Measurements from ENCODE around the gene TANC1. TPM values are rescaled to one million over a fixed set of nuclear protein-coding genes. Genes with fewer than 3 reads are reported as not detected.

The TANC1 gene
- under 1 TPM; 0.31 to 0.33 TPM for total RNA-seq

- POLR2A ChIA-PET: no interaction called here
- Mint-ChIP-seq H3K4me1 (peaks cover 15% of the 10 kb centered on the region), H3K9me3 (no peaks in the 10 kb centered on the region), H3K27me3 (peaks cover 75% of the 10 kb centered on the region), H3K36me3 (no peaks in the 10 kb centered on the region), H3K27ac (no peak within 1 kb of the TSS), H3K4me3 (peak within 1 kb of the TSS; percentile 82)
- DNase-seq (peak; percentile 77), ATAC-seq (ENCODE audit: low read depth) (peak; percentile 96)
Observed at GRCh38 chr2:158968396-158969161, at the start of gene TANC1. TANC1 (plus strand) TSS chr2:158968640; CDS start chr2:159065911, 97,271 bp downstream.

GRCh38 chr2:158921599-158922408 is 46.6 kb upstream of the TANC1 start:
- H3K9me3 Mint-ChIP-seq: no peaks in the 10 kb centered on the region
- POLR2A ChIA-PET: no interaction called here
- no peak overlapping the region for H3K4me3 Mint-ChIP-seq
- peaks cover 21% of the 10 kb centered on the region for H3K27me3 Mint-ChIP-seq
- DNase-seq (no peak), ATAC-seq (ENCODE audit: low read depth) (no peak)
- no peak overlapping the region for H3K27ac Mint-ChIP-seq
- H3K36me3 Mint-ChIP-seq: no peaks in the 10 kb centered on the region
- H3K4me1 Mint-ChIP-seq: no peaks in the 10 kb centered on the region

GRCh38 chr2:158922601-158923000 is 45.8 kb upstream of the TANC1 start:
- DNase-seq (no peak), ATAC-seq (ENCODE audit: low read depth) (no peak)
- Mint-ChIP-seq H3K4me1 (no peaks in the 10 kb centered on the region), H3K9me3 (no peaks in the 10 kb centered on the region), H3K36me3 (no peaks in the 10 kb centered on the region), H3K27me3 (peaks cover 22% of the 10 kb centered on the region), H3K27ac (no peak overlapping the region), H3K4me3 (no peak overlapping the region)
- POLR2A ChIA-PET: no interaction called here

GRCh38 chr2:158923180-158923594 is 45.3 kb upstream of the TANC1 start:
- peaks cover 22% of the 10 kb centered on the region for H3K27me3 Mint-ChIP-seq
- peaks cover under 1% of the 10 kb centered on the region for H3K9me3 Mint-ChIP-seq
- no peaks in the 10 kb centered on the region for H3K36me3 Mint-ChIP-seq
- H3K4me3 Mint-ChIP-seq: no peak overlapping the region
- H3K27ac Mint-ChIP-seq: no peak overlapping the region
- no peaks in the 10 kb centered on the region for H3K4me1 Mint-ChIP-seq
- ATAC-seq (ENCODE audit: low read depth) (no peak), DNase-seq (no peak)
- POLR2A ChIA-PET: no interaction called here

- Mint-ChIP-seq H3K27ac (no peak overlapping the region), H3K9me3 (peaks cover 2% of the 10 kb centered on the region), H3K4me1 (no peaks in the 10 kb centered on the region), H3K36me3 (no peaks in the 10 kb centered on the region), H3K4me3 (no peak overlapping the region), H3K27me3 (peaks cover 22% of the 10 kb centered on the region)
- POLR2A ChIA-PET: no interaction called here
- DNase-seq (no peak), ATAC-seq (ENCODE audit: low read depth) (no peak)
Observed at GRCh38 chr2:158923641-158924040, 44.8 kb upstream of the TANC1 start.

GRCh38 chr2:158926478-158926948 is 41.9 kb upstream of the TANC1 start:
- Mint-ChIP-seq H3K9me3 (peaks cover 10% of the 10 kb centered on the region), H3K36me3 (peaks cover 3% of the 10 kb centered on the region)
- POLR2A ChIA-PET: interaction anchor here (0.5 kb wide), 1 partner anchor 43 kb away, joined by 3 read pairs; no protein-coding TSS in a partner anchor

GRCh38 chr2:158928515-158928914 is 39.9 kb upstream of the TANC1 start:
- ATAC-seq (ENCODE audit: low read depth): no peak
- peaks cover 10% of the 10 kb centered on the region for H3K9me3 Mint-ChIP-seq
- H3K4me3 Mint-ChIP-seq: no peak overlapping the region
- peaks cover 7% of the 10 kb centered on the region for H3K4me1 Mint-ChIP-seq
- POLR2A ChIA-PET: no interaction called here
- no peak overlapping the region for H3K27ac Mint-ChIP-seq
- H3K27me3 Mint-ChIP-seq: peaks cover 15% of the 10 kb centered on the region
- no peak for DNase-seq
- peaks cover 3% of the 10 kb centered on the region for H3K36me3 Mint-ChIP-seq

More at GRCh38 chr2:158926478-158926948, 41.9 kb upstream of the TANC1 start:
- DNase-seq (no peak), ATAC-seq (ENCODE audit: low read depth) (no peak)
- no peak overlapping the region for H3K4me3 Mint-ChIP-seq
- H3K27me3 Mint-ChIP-seq: peaks cover 22% of the 10 kb centered on the region
- peaks cover 7% of the 10 kb centered on the region for H3K4me1 Mint-ChIP-seq
- H3K27ac Mint-ChIP-seq: no peak overlapping the region

- DNase-seq (no peak), ATAC-seq (ENCODE audit: low read depth) (no peak)
- H3K4me3 Mint-ChIP-seq: no peak overlapping the region
- H3K9me3 Mint-ChIP-seq: peaks cover 10% of the 10 kb centered on the region
- H3K27ac Mint-ChIP-seq: no peak overlapping the region
- peaks cover 7% of the 10 kb centered on the region for H3K4me1 Mint-ChIP-seq
- peaks cover 15% of the 10 kb centered on the region for H3K27me3 Mint-ChIP-seq
- peaks cover 3% of the 10 kb centered on the region for H3K36me3 Mint-ChIP-seq
- POLR2A ChIA-PET: no interaction called here
Observed at GRCh38 chr2:158928965-158929364, 39.5 kb upstream of the TANC1 start.

- Mint-ChIP-seq H3K9me3 (peaks cover 10% of the 10 kb centered on the region), H3K36me3 (peaks cover 3% of the 10 kb centered on the region), H3K4me3 (no peak overlapping the region), H3K4me1 (peaks cover 7% of the 10 kb centered on the region), H3K27me3 (peaks cover 5% of the 10 kb centered on the region), H3K27ac (no peak overlapping the region)
- no peak for DNase-seq
- POLR2A ChIA-PET: no interaction called here
- ATAC-seq (ENCODE audit: low read depth): no peak
Observed at GRCh38 chr2:158931572-158931971, 36.9 kb upstream of the TANC1 start.

GRCh38 chr2:158932131-158932645 is 36.3 kb upstream of the TANC1 start:
- Mint-ChIP-seq H3K4me1 (peaks cover 7% of the 10 kb centered on the region), H3K4me3 (no peak overlapping the region), H3K36me3 (peaks cover 3% of the 10 kb centered on the region), H3K9me3 (peaks cover 10% of the 10 kb centered on the region), H3K27ac (no peak overlapping the region), H3K27me3 (peaks cover 3% of the 10 kb centered on the region)
- ATAC-seq (ENCODE audit: low read depth): no peak
- DNase-seq: no peak
- POLR2A ChIA-PET: no interaction called here

GRCh38 chr2:158934170-158934569 is 34.3 kb upstream of the TANC1 start:
- Mint-ChIP-seq H3K9me3 (peaks cover 9% of the 10 kb centered on the region), H3K4me1 (peaks cover 3% of the 10 kb centered on the region), H3K27me3 (peaks cover 3% of the 10 kb centered on the region), H3K27ac (no peak overlapping the region), H3K36me3 (peaks cover 3% of the 10 kb centered on the region), H3K4me3 (no peak overlapping the region)
- DNase-seq (no peak), ATAC-seq (ENCODE audit: low read depth) (no peak)
- POLR2A ChIA-PET: no interaction called here

- ATAC-seq (ENCODE audit: low read depth): no peak
- H3K9me3 Mint-ChIP-seq: peaks cover 2% of the 10 kb centered on the region
- H3K36me3 Mint-ChIP-seq: no peaks in the 10 kb centered on the region
- POLR2A ChIA-PET: no interaction called here
- H3K27ac Mint-ChIP-seq: no peak overlapping the region
- peaks cover 3% of the 10 kb centered on the region for H3K27me3 Mint-ChIP-seq
- DNase-seq: no peak
- no peaks in the 10 kb centered on the region for H3K4me1 Mint-ChIP-seq
- no peak overlapping the region for H3K4me3 Mint-ChIP-seq
Observed at GRCh38 chr2:158935617-158936016, 32.8 kb upstream of the TANC1 start.

- Mint-ChIP-seq H3K4me1 (no peaks in the 10 kb centered on the region), H3K27me3 (peaks cover 3% of the 10 kb centered on the region), H3K27ac (no peak overlapping the region), H3K9me3 (peaks cover 2% of the 10 kb centered on the region), H3K4me3 (no peak overlapping the region), H3K36me3 (no peaks in the 10 kb centered on the region)
- ATAC-seq (ENCODE audit: low read depth): no peak
- DNase-seq: no peak
- POLR2A ChIA-PET: no interaction called here
Observed at GRCh38 chr2:158936978-158937377, 31.5 kb upstream of the TANC1 start.
